Measurements from ENCODE around the gene GTF2IRD1.
"Not testable (repeated sequence)": the region's sequence is repeated elsewhere in the genome, so short reads cannot be mapped to it uniquely, and the experiment has no call there.

Gene GTF2IRD1

DNA sequence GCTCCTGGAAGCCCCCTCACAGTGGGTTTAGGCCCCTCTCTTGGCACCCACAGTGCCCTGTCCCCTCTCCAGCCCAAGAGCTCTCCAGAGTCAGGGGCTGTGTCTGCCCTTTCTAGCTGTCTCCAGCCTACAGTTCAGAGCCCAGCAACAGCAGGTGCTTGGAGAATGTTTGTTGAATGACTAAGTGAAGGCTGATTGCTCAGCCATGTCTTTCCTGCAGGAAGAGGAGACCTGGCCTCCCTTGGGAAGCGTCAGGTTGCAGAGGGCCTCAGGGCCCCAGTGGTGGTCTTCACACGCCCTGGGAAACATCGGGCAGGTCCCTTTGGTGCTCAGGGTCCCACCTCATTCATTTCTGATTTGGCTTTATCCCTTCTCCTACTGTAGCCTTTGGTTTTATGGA, 62.5 kb downstream of the GTF2IRD1 start:
- DNase-seq (ENCODE audit: low read depth): no peak

DNA sequence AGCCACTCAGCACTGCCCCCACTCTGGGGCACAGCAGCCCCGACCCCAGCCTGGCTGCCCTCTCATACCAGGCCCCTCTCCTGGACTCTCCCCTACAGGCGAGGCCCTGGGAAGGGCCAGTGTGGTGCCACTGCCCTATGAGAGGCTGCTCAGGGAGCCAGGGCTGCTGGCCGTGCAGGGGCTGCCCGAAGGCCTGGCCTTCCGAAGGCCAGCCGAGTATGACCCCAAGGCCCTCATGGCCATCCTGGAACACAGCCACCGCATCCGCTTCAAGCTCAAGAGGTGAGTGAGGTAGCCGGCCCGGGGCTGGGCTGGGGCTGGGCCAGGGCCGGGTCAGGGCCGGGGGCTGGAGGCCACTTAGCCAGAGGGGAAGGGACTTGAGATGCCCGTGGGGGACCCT, 64.3 kb downstream of the GTF2IRD1 start:
- no peak for DNase-seq (ENCODE audit: low read depth)

DNA sequence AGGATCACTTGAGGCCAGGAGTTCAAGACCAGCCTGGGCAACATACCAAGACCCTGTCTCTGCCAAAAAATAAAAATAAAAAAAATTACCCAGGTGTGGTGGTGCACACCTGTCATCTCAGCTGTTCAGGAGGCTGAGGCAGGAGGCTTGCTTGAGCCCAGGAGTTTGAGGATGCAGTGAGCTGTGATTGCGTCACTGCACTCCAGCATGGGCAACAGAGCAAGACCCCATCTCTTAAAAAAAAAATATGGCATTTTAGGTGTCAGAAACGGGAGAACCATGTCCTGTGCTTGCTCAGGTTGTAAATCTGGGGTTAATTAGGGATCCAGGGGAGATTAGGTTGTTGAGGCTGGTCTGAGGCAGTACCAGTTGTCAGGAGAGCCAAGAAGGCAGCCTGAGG, 64.9 kb downstream of the GTF2IRD1 start:
- no peak for DNase-seq (ENCODE audit: low read depth)

DNA sequence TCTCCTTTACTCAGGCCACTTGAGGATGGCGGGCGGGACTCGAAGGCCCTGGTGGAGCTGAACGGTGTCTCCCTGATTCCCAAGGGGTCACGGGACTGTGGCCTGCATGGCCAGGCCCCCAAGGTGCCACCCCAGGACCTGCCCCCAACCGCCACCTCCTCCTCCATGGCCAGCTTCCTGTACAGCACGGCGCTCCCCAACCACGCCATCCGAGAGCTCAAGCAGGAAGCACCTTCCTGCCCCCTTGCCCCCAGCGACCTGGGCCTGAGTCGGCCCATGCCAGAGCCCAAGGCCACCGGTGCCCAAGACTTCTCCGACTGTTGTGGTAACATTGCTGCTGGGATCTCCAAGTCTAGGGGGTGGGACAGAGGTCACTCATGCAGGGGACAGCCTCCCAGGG, 65.7 kb downstream of the GTF2IRD1 start:
- no peak for DNase-seq (ENCODE audit: low read depth)

DNA sequence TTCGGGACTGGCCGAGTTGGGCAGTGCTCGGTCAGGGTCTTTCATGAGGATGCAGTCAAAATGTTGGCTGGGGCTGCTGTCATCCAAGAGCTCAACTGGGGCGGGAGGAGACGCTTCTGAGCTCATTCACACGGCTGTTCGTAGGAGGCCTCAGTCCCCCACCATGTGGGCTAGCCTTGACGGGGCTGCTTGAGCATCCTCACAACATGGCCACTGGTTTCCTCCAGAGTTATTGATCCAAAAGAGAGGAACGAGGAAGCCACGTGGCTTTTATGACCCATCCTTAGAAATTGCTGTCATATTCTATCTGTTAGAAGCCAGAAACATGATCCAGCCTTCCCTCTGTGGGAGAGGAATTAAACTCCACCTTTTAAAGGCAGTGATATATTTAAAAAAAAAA, 68.1 kb downstream of the GTF2IRD1 start:
- DNase-seq (ENCODE audit: low read depth): no peak

DNA sequence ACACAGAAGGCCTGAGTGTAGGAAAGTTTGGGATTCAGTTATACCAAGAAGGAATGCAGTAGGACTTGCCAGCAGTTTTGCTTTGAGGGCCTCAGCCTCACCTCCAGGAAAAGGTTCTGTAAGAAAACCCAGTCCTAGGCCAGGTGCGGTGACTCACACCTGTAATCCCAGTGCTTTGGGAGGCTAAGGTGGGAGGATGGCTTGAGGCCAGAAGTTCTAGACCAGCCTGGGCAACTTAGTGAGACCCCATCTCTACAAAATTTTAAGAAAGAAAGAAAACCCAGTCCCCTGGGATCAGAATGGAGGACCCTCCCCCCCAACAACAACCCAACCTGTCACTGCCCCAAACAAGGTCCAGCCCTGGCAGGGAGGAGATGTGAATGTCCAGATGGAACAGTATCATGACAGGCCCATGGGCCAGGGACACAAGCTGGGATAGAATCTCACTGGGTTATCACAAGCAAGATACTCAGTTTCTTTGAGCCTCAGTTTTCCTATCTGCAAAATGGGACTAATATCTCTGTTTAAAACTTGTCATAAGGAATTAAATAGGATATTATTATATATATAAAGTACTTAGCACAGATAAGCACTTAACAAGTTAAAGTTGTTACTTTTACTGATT, 68.7 kb downstream of the GTF2IRD1 start:
- DNase-seq (ENCODE audit: low read depth): no peak

DNA sequence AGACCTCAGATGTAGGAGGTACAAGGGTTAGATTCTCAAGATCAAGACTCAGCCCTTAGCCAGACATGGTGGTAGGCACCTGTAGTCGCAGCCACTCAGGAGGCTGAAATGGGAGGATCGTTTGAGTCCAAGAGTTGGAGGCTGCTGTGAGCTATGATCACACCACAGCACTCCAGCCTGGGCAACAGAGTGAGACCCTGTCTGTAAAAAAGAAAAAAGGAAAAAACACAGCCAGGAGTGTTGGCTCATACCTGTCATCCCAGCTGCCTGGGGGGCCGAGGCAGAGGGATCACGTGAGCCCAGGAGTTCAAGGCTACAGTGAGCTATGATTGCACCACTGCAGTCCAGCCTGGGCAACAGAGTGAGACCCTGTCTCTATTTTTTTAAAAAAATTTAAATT, 69.3 kb downstream of the GTF2IRD1 start:
- DNase-seq (ENCODE audit: low read depth): no peak

DNA sequence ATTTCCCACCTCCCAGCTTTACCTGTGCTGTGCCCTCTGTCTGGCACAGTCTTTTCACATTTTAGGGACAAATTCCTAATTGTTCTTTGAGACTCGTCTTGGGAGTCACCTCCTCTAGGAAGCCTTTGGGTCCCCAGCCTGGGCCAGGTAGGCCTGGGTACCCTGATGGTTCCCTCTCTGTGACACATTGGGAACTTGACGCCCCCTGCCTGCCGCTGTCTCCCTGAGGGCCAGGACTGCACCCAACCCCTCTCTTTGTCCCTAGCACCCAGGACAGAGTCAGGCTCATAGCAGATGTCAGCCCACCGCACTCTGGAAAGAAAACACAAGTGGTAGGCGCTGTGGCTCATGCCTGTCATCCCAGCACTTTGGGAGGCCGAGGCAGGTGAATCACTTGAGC, 71.4 kb downstream of the GTF2IRD1 start:
- DNase-seq (ENCODE audit: low read depth): no peak

DNA sequence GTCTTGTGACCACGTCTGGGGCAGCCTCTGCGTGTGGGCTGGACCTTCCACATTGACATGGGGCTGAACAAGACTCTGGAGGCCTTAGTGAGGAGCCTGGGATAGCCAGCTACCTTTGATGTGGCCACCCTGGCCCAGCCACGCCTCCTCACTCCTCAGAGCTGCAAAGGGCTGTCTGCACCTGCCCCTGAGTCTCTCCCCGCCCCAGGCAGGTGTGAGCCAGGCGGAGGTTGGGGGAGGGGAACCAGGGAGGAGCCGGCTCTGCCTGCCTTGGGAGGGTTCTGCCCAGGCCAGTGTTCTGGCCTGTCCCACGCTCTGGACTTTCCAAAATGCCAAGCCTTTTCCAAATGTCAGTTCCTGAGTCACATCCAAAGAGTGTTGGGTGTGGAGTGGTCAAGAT, 72.2 kb downstream of the GTF2IRD1 start:
- DNase-seq (ENCODE audit: low read depth): no peak

DNA sequence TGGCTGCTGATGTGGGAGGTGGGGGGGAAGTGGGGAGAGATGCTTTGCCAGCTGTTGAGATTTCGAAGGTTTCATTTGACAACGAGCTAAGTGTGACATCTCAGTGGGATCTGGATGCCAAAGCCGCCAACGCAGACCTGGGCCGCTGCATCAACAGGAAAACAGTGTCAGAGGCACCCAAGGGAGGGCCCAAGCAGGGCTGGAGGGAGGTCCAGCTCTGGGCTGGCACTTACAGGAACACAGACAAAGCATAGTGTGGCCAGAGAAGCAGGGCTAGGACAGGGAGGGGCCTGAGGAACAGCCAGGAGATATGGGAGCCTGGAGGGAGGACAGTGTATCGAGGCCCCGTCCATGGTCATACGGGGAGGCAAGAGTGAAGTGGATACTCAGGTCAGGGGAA, 73.1 kb downstream of the GTF2IRD1 start:
- DNase-seq (ENCODE audit: low read depth): no peak

DNA sequence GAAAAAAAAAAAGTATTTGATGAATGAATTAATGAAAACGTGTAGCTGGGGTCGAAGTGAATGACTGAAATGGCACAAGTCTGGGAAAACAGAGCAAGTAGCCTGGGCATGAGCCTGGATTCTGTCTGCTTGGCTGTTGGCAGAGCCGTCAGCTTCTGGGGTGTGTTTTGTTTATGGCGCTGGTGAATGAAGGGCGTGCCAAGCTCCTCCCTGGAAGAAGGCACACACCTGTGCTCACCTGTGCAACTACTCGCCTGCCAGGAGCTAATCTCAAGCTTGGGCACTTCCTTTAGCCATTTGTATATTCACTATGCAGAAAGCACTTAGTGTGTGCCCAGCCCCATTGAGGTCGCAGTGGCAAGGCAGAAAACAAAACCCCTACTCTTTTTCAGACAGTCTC, 74.1 kb downstream of the GTF2IRD1 start:
- DNase-seq (ENCODE audit: low read depth): no peak

DNA sequence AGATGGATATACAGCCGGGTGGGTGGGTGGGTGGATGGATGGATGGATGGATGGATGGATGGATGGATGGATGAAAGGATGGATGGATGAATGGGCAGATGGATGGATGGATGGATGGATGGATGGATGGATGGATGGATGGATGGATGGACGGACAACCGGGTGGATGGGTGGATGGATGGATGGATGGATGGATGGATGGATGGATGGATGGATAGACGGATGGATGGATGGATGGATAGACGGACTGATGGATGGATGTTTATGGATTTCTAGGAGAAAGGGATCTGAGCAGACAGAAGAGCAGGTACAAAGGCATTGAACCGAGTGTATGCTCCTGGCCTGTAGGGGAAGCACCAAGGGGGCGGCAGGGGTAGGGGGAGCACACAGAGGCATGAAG, 75.1 kb downstream of the GTF2IRD1 start:
- DNase-seq (ENCODE audit: low read depth): not testable (repeated sequence)

DNA sequence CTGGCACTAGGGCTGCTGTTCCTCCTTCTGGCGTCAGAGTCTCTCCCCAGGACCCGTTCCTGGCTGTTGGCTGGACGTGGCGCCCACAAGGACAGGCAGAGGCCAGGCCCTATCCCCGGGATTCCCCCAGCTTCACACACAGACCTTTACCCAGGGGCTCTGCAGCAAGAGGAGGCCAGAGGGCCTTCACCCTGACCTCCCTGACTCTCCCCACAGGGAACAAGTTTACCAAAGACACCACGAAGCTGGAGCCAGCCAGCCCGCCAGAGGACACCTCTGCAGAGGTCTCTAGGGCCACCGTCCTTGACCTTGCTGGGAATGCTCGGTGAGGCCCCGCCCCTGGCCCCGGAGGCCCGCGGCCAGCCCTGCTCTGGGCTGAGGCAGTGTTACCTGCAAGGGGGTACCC, 82.2 kb downstream of the GTF2IRD1 start:
- DNase-seq (ENCODE audit: low read depth): no peak

DNA sequence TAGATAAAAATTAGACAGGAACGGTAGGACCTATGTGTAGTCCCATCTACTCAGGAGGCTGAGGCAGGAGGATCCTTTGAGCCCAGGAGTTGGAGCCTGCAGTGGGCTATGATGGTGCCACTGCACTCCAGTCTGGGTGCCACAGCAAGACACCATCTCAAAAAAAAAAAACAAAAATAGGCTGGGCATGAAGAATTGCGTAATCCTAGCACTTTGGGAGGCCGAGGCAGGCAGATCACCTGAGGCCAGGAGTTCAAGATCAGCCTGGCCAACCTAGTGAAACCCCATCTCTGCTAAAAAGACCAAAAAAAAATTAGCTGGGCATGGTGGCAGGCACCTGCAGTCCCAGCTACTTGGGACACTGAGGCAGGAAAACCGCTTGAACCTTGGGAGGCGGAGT, 88.2 kb downstream of the GTF2IRD1 start:
- DNase-seq (ENCODE audit: low read depth): not testable (repeated sequence)

DNA sequence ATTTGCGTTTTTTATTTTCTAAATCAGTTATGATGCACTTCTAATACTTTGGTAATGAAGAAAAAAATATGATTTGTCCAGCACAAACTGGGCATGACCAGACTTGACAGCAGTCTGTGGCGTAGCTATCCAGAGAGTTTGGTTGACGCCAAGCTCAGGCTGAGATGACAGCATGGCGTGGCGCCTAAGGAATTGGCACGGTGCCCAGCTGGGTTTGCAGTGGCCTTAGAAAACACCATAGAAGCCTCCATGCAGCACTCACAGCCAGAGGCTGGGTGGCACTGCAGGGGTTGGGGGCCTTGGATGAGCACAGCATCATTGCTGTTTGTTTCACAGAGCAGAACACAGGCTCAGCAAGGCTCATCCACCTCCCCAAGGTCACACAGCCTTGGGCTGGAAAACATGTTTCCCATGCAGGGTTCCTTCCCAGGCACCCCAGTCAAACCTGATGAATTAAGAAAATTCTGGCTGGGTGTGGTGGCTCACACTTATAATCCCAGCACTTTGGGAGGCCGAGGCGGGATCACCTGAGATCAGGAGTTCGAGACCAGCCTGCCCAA, 88.9 kb downstream of the GTF2IRD1 start:
- no peak for DNase-seq (ENCODE audit: low read depth)

DNA sequence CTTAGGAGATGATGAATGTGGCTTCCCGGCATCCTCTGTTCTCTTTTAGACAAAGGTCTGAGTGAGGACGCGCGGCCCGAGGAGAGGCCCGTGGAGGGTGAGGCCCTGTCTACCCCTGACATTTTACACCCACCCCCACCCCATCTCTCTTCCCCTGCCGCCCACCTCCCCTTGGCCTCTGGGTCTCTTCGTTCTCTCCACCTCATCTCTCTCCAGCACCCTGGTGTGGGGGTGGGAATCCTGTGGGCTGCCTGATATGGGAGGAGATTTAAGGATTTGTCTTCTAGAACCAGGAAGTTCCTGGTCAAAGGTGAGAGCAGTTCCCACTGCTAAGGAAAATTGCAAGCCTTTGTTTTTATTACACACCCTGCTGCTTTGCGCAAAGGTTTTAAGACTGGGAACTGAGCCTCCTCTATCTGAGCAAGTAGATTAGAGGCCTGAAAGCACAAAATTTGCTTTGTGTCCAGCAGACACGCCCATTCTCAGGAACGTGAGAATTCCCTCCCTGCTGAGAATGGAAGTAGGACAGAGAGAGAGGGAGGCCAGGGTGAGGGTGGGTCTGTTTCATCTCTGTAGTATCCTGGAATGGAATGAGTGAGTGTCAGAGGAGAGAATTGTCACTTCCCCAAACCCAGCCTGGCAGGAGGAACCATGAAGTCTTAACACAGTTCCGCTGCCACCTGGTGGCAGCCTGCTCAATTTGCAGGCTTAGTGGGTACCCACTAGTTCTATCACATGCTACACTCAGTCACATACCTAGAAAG, 91.2 kb downstream of the GTF2IRD1 start:
- peak; percentile 29 for DNase-seq (ENCODE audit: low read depth)

DNA sequence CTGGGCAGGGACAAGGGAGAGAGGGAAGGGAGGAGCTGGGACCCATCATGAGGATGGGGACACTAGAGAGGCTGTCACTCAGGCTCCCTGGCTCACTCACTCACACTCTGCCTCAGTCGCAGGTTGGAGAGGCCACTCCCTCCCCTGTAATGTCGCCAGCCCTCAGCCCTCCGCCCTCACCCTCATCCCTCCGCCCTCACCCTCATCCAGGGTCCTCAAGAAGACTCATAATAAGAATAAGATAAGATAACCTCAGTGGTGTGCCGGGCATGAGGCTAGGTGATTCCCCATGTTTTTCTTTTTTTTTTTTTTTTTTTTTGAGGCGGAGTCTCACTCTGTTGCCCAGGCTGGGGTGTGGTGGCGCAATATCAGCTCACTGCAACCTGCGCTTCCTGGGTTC, 92.2 kb downstream of the GTF2IRD1 start:
- DNase-seq (ENCODE audit: low read depth): no peak

DNA sequence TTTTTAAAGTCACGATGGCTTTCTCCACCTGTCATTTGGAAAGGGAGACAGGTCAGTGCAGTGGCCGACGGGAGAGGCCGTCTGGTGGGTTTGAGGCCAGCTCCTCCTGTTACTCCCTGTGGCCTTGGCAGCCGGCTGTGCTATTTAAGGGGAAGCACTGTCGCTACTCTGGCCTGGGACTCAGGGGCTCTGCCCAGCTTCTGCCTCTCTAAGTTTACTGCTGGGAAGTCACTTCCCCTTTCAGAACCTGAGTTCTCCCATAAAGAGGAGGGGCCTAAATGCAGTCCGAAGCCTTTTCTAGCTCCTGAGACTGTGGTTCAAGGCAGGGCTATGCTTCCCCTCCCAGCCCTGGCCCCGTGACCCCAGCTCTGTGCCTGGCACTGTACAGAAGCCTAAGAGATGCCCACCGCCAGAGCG, 99.9 kb downstream of the GTF2IRD1 start:
- not testable (repeated sequence) for DNase-seq (ENCODE audit: low read depth)

DNA sequence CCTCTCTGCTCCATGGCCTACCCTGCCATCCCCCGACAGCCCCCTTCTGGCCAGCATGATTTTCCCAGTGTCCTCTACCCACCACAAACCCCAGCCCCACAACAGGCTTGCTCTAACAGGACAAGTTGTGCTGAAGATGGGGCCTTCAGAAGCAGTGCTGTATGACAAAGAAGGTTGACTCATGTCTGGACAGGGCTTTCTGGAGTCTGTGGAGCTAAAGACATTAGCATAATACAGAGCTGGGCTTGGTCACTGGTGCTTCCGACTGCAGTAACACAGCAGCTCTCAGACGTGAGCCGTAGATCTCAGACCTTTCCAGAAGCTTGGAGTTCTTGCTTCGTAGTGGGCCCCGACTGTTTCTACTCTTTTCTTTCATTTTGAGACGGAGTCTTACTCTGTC, 100.5 kb downstream of the GTF2IRD1 start:
- DNase-seq (ENCODE audit: low read depth): no peak

DNA sequence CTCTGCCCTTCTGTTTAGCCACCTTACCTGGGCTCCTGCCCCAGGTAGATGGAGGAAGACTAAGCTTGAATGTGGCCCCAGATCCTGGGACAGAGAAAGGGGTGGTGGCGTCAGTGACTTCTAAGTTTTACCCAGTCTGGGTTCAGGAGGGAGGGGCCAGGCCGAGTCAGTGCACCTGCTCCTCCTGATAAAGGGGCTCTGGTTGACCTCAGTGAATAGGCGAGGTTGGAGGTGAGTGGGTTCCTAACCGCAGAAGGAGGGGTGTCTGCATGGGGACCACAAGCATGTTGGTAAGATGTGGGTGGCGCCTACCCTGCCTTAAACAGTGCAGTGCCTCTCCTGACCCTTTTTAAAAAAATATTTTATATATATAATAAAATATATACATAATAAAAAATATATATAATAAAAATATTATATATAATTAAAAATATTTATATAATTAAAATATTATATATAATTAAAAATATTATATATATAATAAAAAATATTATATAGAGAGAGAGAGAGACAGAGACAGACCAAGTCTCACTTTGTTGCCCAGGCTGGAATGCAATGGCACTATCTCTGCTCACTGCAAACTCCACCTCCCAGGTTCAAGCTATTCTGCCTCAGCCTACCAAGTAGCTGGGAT, 106.5 kb downstream of the GTF2IRD1 start:
- no peak for DNase-seq (ENCODE audit: low read depth)

DNA sequence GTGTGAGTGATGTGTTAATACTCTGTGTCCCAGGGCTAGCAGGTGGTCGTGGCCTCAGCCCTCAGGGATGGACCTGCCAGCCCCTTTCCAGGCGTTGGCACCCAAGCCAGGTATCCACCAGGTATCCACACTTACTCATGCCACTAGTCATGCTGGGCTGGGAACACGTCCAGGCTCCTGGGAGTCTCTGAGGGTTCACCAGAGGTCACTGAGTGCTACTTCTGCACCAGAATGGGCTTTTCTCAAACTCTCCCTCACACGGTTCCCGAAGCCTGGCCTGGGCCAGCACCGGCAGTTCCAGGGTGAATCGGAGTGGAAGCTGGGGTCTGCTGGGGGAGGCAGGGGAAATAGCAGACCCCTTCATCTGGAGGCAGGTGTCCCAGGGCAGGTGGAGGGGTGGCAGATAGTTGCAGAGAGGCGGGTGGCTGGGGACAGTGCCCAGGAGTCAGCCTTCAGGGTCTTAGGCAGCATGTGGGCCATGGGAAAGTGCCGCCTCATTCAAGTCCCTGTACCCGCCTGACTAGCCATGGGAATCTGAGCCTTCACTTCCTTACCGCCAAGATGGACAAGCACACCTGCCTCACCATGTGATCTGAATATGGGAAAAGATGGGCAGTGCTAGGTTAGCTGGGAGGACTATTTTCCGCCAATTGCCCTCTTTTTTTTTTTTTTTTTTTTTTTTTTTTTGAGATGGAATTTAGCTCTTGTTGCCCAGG, 108.3 kb downstream of the GTF2IRD1 start:
- DNase-seq (ENCODE audit: low read depth): no peak

DNA sequence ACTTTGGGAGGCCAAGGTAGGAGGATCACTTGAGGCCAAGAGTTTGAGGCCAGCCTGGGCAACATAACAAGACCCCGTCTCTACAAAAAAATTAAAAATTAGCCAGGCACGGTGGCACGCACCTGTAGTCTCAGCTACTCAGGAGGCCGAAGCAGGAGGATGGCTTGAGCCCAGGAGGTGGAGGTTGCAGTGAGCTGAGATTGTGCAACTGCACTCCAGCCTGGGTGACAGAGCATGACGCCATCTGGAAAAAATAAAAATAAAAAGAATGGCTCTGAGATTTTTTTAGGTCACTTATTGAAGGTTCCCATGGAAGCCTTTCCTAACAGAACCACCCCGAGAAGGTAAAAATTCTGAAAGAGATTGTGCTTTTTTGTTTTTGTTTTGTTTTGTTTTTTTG, 109.9 kb downstream of the GTF2IRD1 start:
- not testable (repeated sequence) for DNase-seq (ENCODE audit: low read depth)

DNA sequence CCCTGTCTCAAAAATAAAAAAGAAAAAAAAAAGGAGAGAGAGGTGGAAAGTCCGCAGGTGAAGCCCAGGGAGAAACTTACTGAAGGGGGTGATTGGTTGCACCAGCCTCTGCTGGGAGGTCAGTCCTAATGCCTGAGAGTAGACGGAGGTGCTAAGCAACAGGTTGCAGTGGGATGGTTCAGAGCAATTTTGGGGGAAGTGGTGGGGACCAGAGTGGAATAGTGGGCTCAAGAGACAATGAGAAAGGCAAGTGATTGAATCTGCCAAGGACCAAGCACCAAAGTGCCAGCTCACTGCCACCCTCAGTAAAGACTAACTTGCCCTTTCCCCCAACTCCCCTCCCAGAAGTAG, 113.6 kb downstream of the GTF2IRD1 start:
- DNase-seq (ENCODE audit: low read depth): no peak
